IPS-NIHi7 (cell line): ENCODE data around the gene KRTAP10-6.
"Not testable (repeated sequence)": the region's sequence is repeated elsewhere in the genome, so short reads cannot be mapped to it uniquely, and the experiment has no call there.

Source experiments
- DNase-seq: peaks from one replicate; pipeline ENCODE4 v3.0.0; 2012; ENCODE audit warnings: mixed read lengths; ENCODE audit errors: extremely low spot score

Gene KRTAP10-6

DNA sequence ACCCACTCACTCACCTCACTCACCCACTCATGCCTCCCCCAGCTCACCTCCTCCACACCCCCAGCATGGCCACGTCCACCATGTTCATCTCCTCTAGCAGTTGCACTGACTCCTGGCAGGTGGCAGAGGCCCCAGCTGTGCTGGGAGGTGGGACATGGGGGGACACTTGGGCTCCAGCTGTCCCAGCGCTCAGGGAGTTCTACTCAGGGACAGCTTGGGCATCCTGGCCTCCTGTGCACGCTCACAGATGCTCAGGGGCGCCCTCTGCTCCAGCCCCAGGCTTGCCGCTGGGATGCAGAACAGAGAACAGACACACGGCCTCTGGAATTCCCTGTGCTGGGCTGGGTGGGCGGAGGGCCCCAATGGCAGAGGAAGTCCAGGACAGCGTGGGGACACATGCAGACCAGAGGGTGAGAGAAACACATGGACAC is 24.8 kb upstream of the KRTAP10-6 start:
- DNase-seq: peak; percentile 45

DNA sequence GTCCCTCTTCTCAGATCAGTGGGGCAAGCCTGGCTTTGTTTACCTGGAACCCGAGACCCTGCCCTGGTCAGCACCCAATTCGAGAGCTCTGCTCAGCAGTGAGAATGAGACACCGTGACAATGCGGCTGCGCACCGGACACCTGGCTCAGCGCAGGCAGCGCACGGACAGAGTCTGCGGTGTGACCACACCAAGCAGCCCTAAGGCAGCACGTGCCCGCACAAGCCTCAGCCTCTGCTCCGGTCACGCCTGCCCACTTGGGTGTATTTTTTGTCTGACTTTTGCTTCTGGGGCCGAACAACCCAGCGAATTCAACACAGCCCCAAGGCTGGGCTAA is 24.3 kb upstream of the KRTAP10-6 start:
- no peak for DNase-seq

DNA sequence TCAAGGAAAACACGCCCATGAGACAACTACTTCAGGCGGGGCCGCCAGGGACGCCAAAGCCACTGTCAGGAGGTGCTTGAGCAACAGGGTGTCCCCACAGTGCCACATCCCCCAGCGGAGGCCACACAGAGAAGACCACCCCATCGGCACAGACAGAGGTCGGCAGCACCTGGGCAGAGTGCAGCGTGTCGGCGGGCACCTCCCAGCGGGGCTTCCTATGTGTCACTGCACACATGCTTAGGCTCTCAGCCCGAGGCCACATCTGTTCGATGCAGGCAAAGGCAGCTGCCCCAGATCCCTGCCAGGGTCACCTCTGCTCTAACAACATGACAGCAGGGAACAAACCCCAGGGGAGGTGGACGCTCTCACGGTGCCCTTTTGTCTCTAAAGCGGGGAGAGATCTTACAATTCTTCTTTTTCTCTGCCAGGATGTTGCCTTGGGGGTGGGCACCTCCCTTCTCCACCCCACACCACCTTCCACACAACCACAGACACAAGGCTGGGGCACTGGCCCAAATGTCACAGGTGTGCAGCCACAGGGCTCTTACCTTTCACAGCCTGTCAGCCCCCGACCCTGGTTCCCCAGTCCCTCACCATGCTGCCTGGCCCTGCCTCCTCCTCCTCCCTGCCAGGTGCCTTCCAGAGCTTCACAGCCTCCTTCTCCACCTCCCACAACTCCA is 23.7 kb upstream of the KRTAP10-6 start:
- no peak for DNase-seq

- DNase-seq: no peak
Observed at GRCh38 chr21:44615466-44615865, 23.2 kb upstream of the KRTAP10-6 start.

DNA sequence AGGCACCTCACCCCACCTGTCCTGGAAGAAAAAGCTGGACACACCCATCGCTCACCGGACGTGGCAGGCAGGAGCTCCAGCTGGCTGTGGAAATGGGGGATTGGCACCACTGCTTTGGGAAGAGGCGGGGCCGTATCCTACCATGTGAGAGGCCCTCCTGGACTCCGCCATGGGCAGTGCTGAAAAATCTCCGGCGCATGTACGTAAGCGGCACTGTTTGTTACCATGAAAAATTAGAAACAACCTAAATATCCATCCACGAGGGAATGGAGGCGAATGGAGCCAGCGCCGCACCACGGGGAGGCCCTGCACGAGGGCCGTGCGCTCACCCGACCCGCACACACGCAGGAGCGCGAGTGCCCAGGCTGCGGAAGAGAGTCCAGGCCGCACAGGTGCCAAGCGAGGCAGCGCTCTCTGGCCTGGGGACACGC is 22.7 kb upstream of the KRTAP10-6 start:
- no peak for DNase-seq

DNA sequence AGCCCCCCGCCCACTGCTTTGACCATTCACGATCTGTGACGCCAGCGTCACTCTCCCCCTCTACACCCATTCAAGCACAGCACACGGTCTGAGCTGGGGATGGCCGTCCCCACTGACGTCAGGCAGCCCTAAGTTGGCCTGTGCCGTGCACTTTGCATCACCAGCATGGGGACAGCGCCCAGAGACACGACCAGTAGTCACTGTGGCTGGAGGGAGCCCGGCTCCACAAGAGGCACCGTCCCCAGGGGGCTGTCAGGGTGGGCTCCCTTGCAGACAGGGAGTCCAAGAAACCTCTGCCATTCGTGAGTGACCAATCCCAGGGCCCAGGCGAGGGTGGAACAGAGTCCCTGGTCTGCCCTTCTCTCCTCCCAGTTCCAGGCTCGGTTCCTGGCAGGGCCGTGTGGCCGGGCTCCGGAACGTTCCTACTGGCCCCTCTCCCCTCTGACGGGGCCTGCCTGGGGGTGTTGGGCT is 21.9 kb upstream of the KRTAP10-6 start:
- no peak for DNase-seq

- no peak for DNase-seq
Observed at GRCh38 chr21:44613386-44614155, 21.3 kb upstream of the KRTAP10-6 start.

- no peak for DNase-seq
Observed at GRCh38 chr21:44612669-44613229, 20.4 kb upstream of the KRTAP10-6 start.

DNA sequence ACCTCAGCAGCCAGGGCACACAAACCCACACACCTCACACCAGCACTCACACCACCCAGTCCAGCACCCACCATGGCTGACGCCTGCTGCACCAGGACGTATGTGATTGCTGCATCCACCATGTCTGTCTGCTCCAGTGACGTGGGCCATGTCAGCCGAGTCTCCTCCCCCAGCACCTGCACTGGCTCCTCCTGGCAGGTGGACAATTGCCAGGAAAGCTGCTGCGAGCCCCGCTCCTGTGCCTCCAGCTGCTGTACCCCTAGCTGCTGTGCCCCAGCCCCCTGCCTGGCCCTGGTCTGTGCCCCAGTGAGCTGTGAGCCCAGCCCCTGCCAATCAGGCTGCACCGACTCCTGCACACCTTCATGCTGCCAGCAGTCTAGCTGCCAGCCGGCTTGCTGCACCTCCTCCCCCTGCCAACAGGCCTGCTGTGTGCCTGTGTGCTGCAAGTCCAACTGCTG is 19.8 kb upstream of the KRTAP10-6 start, which contains the start of gene KRTAP10-8:
KRTAP10-8 (plus strand) TSS at position 51 of the 458 bp plus-strand sequence; CDS start at position 73, 22 bp downstream.
- no peak for DNase-seq

DNA sequence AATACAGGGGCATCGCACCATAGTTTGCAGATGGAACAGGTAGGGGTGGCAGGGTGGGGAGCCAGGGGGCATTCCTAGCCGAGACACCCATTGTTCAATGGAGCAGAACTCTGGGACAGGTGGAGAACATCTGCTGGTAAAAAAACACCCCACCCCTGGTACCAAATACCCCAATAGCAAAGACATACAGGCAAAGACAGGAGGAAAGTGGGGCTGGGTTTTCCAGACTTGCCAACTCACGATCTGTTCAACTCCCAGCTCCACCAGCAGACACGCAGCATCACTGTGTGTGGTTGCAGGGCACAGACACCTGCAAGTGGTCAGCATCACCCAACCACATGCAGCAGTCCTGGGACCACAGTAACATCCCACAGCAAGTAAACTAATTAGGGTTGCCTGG is 19.2 kb upstream of the KRTAP10-6 start:
- DNase-seq: no peak

DNA sequence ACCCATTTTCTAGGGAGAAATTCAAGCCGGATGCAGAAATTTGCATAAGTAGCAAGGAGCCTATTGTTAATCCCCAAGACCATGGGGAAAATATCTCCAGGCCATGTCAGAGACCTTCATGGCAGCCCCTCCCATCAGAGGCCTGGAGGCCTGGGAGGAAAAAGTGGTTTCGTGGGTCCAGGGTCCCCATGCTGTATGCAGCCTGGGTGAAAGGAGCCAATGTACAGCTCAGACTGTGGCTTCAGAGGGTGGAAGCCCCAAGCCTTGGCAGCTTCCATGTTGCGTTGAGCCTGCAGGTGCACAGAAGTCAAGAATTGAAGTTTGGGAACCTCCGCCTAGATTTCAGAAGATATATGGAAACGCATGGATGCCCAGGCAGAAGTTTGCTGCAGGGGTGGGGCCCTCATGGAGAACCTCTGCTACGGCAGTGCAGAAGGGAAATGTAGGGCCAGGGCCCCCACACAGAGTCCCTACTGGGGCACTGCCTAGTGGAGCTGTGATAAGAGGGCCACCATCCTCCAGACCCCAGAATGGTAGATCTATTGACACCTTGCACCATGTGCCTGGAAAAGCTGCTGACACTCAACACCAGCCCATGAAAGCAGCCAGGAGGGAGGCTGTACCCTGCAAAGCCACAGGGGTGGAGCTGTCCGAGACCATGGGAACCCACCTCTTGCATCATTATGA is 18.0 kb upstream of the KRTAP10-6 start:
- DNase-seq: not testable (repeated sequence)

GRCh38 chr21:44609193-44609592 is 16.9 kb upstream of the KRTAP10-6 start:
- no peak for DNase-seq

GRCh38 chr21:44606495-44606894 is 14.2 kb upstream of the KRTAP10-6 start:
- no peak for DNase-seq

GRCh38 chr21:44603911-44604310 is 11.6 kb upstream of the KRTAP10-6 start:
- DNase-seq: no peak

- DNase-seq: no peak
Observed at GRCh38 chr21:44603109-44603875, 11.0 kb upstream of the KRTAP10-6 start.

GRCh38 chr21:44602463-44602850 is 10.2 kb upstream of the KRTAP10-6 start:
- DNase-seq: no peak

DNA sequence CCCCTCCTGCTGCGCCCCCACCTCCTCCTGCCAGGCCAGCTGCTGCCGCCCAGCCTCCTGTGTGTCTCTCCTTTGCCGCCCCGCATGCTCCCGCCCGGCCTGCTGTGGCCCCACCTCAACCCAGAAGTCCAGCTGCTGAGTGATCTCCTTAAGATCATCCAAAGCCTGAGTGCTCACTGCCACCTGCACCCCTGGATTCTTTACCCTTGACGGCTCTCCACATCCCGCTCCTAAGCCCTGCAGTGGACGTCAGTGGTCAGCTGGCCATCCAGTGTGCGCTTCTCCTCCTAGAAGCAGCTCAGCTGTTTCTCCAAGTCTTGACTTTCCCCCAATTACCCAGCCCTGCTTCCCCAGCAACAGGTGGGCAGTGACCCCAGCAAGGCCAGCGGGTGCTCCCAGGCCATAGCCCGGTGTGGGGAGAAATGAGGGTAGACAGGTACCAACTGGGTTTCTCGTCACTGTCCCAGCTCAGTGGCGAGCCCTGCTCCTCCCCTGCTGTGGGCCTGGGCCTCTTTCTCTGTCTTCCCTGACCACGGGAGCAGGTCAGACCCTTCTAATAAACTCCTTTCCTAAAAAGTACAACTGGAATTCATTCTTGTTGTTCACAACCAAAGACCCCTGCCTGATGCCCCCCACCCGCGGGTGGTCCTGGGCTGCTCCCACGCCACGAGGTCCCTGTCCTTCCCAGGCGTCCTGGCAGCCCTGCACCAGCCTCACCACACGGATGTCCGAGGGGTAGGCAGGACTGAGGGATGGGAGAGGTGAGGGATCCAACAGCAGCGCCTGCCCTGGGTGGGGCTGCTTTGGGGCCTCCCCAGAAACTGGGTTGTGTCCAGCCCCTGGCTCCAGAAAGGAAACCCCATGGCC is 9.5 kb upstream of the KRTAP10-6 start:
- DNase-seq: no peak

DNA sequence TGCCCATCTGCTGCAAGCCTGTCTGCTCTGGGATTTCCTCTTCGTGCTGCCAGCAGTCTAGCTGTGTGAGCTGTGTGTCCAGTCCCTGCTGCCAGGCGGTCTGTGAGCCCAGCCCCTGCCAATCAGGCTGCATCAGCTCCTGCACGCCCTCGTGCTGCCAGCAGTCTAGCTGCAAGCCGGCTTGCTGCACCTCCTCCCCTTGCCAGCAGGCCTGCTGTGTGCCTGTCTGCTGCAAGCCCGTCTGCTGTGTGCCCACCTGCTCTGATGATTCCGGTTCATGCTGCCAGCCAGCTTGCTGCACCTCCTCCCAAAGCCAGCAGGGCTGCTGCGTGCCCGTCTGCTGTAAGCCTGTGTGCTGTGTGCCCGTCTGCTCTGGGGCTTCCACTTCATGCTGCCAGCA is 8.8 kb upstream of the KRTAP10-6 start:
- not testable (repeated sequence) for DNase-seq

GRCh38 chr21:44600118-44600978 is 8.0 kb upstream of the KRTAP10-6 start, which contains the start of gene KRTAP10-7:
Gene KRTAP10-7 (plus strand): TSS chr21:44600597. CDS start chr21:44600622, 25 bp downstream.
- DNase-seq: not testable (repeated sequence)
